ENCODE measurements around the gene FAM171A2.
"Not testable (repeated sequence)": the region's sequence is repeated elsewhere in the genome, so short reads cannot be mapped to it uniquely, and the experiment has no call there.

FAM171A2 gene

GRCh38 chr17:44348988-44349364 is 14.7 kb downstream of the FAM171A2 start:
- Histone ChIP-seq H3K4me1 (ENCODE audit: control insufficient read depth in 1 of 2, insufficient read depth in 2 of 2, low read length in 2 of 2) (peaks cover 3 to 10% of the 10 kb centered on the region in 2 experiments), H2AFZ (ENCODE audit: insufficient read depth, low read length, poor library complexity) (no peak overlapping the region), H4K91ac (ENCODE audit: low read depth, low read length) (no peak overlapping the region), H2AK5ac (ENCODE audit: low read length) (no peak overlapping the region), H3K9me3 (ENCODE audit: insufficient read depth, low read depth, low read length) (no peaks in the 10 kb centered on the region), H3K27me3 (ENCODE audit: insufficient read depth, low read length) (no peaks in the 10 kb centered on the region), H3K4ac (ENCODE audit: low read depth, low read length) (no peak overlapping the region), H2BK5ac (ENCODE audit: low read depth, low read length, poor library complexity) (no peak overlapping the region), H3K4me2 (ENCODE audit: low read length) (no peak overlapping the region), H3K9ac (ENCODE audit: low read length) (no peak overlapping the region), H4K8ac (ENCODE audit: low read depth, low read length) (no peak overlapping the region), H3K23ac (ENCODE audit: low read length) (no peak overlapping the region), H3K79me1 (ENCODE audit: low read length) (peaks cover 3% of the 10 kb centered on the region), H2BK120ac (ENCODE audit: insufficient read depth, low read length, poor library complexity) (no peak overlapping the region), H2BK12ac (ENCODE audit: low read length) (no peak overlapping the region), H3K4me3 (ENCODE audit: low read depth, low read length) (no peak overlapping the region), H3K36me3 (ENCODE audit: control insufficient read depth in 1 of 2, insufficient read depth in 2 of 2, low read length in 2 of 2) (peaks cover 38 to 39% of the 10 kb centered on the region in 2 experiments), H3K79me2 (ENCODE audit: control insufficient read depth, insufficient read depth, low read length, poor library complexity) (no peaks in the 10 kb centered on the region), H3K27ac (ENCODE audit: low read depth, low read length) (no peak overlapping the region), H4K12ac (ENCODE audit: low read depth, low read length) (no peak overlapping the region), H3K18ac (ENCODE audit: low read length) (no peak overlapping the region), H3K14ac (ENCODE audit: low read length) (no peak overlapping the region)
- no CpG with 5 or more reads among the region's 6 CpGs for WGBS (ENCODE audit: extremely low coverage, insufficient coverage, insufficient read length)
- no peak for DNase-seq

DNA sequence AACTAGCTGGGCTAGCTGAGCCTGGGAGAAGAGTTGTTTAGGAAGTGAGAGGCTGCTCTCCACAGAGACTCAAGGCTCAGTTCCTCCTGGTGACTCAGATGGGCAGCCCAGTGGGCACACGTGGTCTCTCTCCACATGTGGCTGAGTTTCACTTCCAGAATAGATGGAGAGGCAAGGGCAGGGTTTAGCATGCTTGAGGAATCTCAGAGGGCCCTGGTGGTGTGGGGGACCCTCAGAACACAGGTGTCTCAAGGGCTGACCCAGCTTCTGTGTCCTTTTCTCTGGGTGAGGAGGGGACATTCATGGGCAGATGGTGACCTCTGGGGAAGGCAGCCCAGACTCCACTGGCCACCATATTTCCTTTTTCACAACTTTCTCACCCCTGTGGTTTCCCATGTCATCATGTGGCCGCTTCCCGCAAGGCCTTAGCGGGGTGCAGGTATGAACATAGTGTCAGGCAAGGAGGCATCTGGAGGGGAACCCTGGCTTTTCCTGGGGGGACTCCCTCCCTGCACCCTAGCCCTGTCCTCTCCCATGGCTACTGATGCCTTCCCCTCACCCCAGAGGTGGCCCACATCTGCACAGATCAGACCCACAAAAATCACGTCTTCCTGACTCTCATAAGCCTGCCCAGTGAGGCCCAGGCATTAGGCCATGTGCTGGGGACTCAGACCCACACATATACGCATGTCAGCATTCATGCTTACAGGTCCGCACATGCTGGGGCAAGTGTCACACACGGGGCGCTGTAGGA is 15.2 kb downstream of the FAM171A2 start:
- Histone ChIP-seq H2BK5ac (ENCODE audit: low read depth, low read length, poor library complexity) (no peak overlapping the region), H3K27me3 (ENCODE audit: insufficient read depth, low read length) (no peaks in the 10 kb centered on the region), H3K23ac (ENCODE audit: low read length) (no peak overlapping the region), H3K14ac (ENCODE audit: low read length) (no peak overlapping the region), H2AK5ac (ENCODE audit: low read length) (no peak overlapping the region), H3K4ac (ENCODE audit: low read depth, low read length) (no peak overlapping the region), H2BK12ac (ENCODE audit: low read length) (no peak overlapping the region), H3K79me2 (ENCODE audit: control insufficient read depth, insufficient read depth, low read length, poor library complexity) (no peaks in the 10 kb centered on the region), H3K4me2 (ENCODE audit: low read length) (no peak overlapping the region), H3K4me1 (ENCODE audit: control insufficient read depth in 1 of 2, insufficient read depth in 2 of 2, low read length in 2 of 2) (peaks cover 3 to 7% of the 10 kb centered on the region in 2 experiments), H3K9me3 (ENCODE audit: insufficient read depth, low read depth, low read length) (no peaks in the 10 kb centered on the region), H3K9ac (ENCODE audit: low read length) (no peak overlapping the region), H4K12ac (ENCODE audit: low read depth, low read length) (no peak overlapping the region), H3K36me3 (ENCODE audit: control insufficient read depth in 1 of 2, insufficient read depth in 2 of 2, low read length in 2 of 2) (peaks cover 38 to 39% of the 10 kb centered on the region in 2 experiments), H2AFZ (ENCODE audit: insufficient read depth, low read length, poor library complexity) (no peak overlapping the region), H3K4me3 (ENCODE audit: low read depth, low read length) (no peak overlapping the region), H3K18ac (ENCODE audit: low read length) (no peak overlapping the region), H2BK120ac (ENCODE audit: insufficient read depth, low read length, poor library complexity) (no peak overlapping the region), H4K91ac (ENCODE audit: low read depth, low read length) (no peak overlapping the region), H3K27ac (ENCODE audit: low read depth, low read length) (no peak overlapping the region), H3K79me1 (ENCODE audit: low read length) (peaks cover 3% of the 10 kb centered on the region), H4K8ac (ENCODE audit: low read depth, low read length) (no peak overlapping the region)
- peak in 1 of 2 donors; percentile 37 for DNase-seq
- WGBS (ENCODE audit: extremely low coverage, insufficient coverage, insufficient read length): no CpG with 5 or more reads among the region's 9 CpGs

DNA sequence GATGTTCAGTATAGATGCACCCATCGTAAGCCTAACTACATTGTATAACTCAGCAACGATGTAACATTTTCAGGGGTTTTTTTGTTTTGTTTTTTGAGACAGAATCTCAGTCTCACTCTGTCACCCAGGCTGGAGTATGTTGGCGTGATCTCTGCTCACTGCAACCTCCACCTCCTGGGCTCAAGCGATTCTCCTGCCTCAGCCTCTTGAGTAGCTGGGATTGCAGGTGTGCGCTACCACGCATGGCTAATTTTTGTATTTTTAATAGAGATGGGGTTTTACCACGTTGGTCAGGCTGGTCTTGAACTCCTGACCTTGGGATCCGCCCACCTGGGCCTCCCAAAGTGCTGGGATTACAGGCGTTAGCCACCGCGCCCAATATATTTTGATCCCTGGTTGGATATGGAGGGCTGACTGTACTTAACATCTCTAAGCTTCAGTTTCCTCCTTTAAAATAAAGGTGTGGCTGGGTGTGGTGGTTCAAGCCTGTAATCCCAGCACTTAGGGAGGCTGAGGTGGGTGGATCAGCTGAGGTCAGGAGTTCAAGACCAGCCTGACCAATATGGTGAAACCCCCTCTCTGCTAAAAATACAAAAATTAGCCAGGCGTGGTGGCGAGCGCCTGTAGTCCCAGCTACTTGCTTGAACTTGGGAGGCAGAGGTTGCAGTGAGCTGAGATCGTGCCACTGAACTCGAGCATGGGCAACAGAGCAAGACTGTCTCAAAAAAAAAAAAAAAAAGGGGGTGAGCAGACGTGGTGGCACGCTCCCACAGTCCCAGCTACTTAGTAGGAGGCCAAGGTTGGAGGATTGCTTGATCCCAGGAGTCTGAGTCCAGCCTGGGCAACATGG is 16.2 kb downstream of the FAM171A2 start:
- H2BK120ac ChIP-seq (ENCODE audit: insufficient read depth, low read length, poor library complexity); H3K4me3 ChIP-seq (ENCODE audit: low read depth, low read length); H3K14ac ChIP-seq (ENCODE audit: low read length); H3K4ac ChIP-seq (ENCODE audit: low read depth, low read length); H3K9me3 ChIP-seq (ENCODE audit: insufficient read depth, low read depth, low read length); H3K18ac ChIP-seq (ENCODE audit: low read length); H3K27ac ChIP-seq (ENCODE audit: low read depth, low read length); H3K79me1 ChIP-seq (ENCODE audit: low read length); H4K91ac ChIP-seq (ENCODE audit: low read depth, low read length); DNase-seq; H3K9ac ChIP-seq (ENCODE audit: low read length); H2AK5ac ChIP-seq (ENCODE audit: low read length); H3K23ac ChIP-seq (ENCODE audit: low read length); H2AFZ ChIP-seq (ENCODE audit: insufficient read depth, low read length, poor library complexity); H4K8ac ChIP-seq (ENCODE audit: low read depth, low read length); H4K12ac ChIP-seq (ENCODE audit: low read depth, low read length); H2BK5ac ChIP-seq (ENCODE audit: low read depth, low read length, poor library complexity); H3K27me3 ChIP-seq (ENCODE audit: insufficient read depth, low read length); H3K4me1 ChIP-seq (ENCODE audit: control insufficient read depth in 1 of 2, insufficient read depth in 2 of 2, low read length in 2 of 2); H3K79me2 ChIP-seq (ENCODE audit: control insufficient read depth, insufficient read depth, low read length, poor library complexity); H2BK12ac ChIP-seq (ENCODE audit: low read length); H3K4me2 ChIP-seq (ENCODE audit: low read length): not testable (repeated sequence)
- peaks cover 31 to 34% of the 10 kb centered on the region in 2 experiments for H3K36me3 ChIP-seq (ENCODE audit: control insufficient read depth in 1 of 2, insufficient read depth in 2 of 2, low read length in 2 of 2)
- no CpG with 5 or more reads among the region's 18 CpGs for WGBS (ENCODE audit: extremely low coverage, insufficient coverage, insufficient read length)

GRCh38 chr17:44346064-44346844 is 17.4 kb downstream of the FAM171A2 start:
- H2BK5ac ChIP-seq (ENCODE audit: low read depth, low read length, poor library complexity): no peak overlapping the region
- H3K27me3 ChIP-seq (ENCODE audit: insufficient read depth, low read length): no peaks in the 10 kb centered on the region
- H3K4me1 ChIP-seq (ENCODE audit: control insufficient read depth in 1 of 2, insufficient read depth in 2 of 2, low read length in 2 of 2): peaks cover 3 to 7% of the 10 kb centered on the region in 2 experiments
- no peak overlapping the region for H3K9ac ChIP-seq (ENCODE audit: low read length)
- H3K23ac ChIP-seq (ENCODE audit: low read length): no peak overlapping the region
- H4K12ac ChIP-seq (ENCODE audit: low read depth, low read length): no peak overlapping the region
- peaks cover 19 to 23% of the 10 kb centered on the region in 2 experiments for H3K36me3 ChIP-seq (ENCODE audit: control insufficient read depth in 1 of 2, insufficient read depth in 2 of 2, low read length in 2 of 2)
- H2AFZ ChIP-seq (ENCODE audit: insufficient read depth, low read length, poor library complexity): no peak overlapping the region
- no peak overlapping the region for H3K14ac ChIP-seq (ENCODE audit: low read length)
- no peak overlapping the region for H3K18ac ChIP-seq (ENCODE audit: low read length)
- H2BK120ac ChIP-seq (ENCODE audit: insufficient read depth, low read length, poor library complexity): no peak overlapping the region
- H3K9me3 ChIP-seq (ENCODE audit: insufficient read depth, low read depth, low read length): no peaks in the 10 kb centered on the region
- no peak overlapping the region for H2AK5ac ChIP-seq (ENCODE audit: low read length)
- no peaks in the 10 kb centered on the region for H3K79me2 ChIP-seq (ENCODE audit: control insufficient read depth, insufficient read depth, low read length, poor library complexity)
- peak overlapping the region; percentile 97 for H3K4me2 ChIP-seq (ENCODE audit: low read length)
- DNase-seq: no peak
- H3K79me1 ChIP-seq (ENCODE audit: low read length): peaks cover 3% of the 10 kb centered on the region
- H3K27ac ChIP-seq (ENCODE audit: low read depth, low read length): no peak overlapping the region
- H4K8ac ChIP-seq (ENCODE audit: low read depth, low read length): no peak overlapping the region
- H3K4me3 ChIP-seq (ENCODE audit: low read depth, low read length): peak overlapping the region; percentile 74
- no peak overlapping the region for H2BK12ac ChIP-seq (ENCODE audit: low read length)
- no CpG with 5 or more reads among the region's 13 CpGs for WGBS (ENCODE audit: extremely low coverage, insufficient coverage, insufficient read length)
- H3K4ac ChIP-seq (ENCODE audit: low read depth, low read length): no peak overlapping the region
- no peak overlapping the region for H4K91ac ChIP-seq (ENCODE audit: low read depth, low read length)
